ENCODE measurements around the gene ADGRV1.
"Not testable (repeated sequence)": the region's sequence is repeated elsewhere in the genome, so short reads cannot be mapped to it uniquely, and the experiment has no call there.

The ADGRV1 gene

GRCh38 chr5:91061946-91062562, 503.5 kb downstream of the ADGRV1 start:
- no peak for DNase-seq (ENCODE audit: low read depth in 2 of 2)

- not testable (repeated sequence) for DNase-seq (ENCODE audit: low read depth in 2 of 2)
Measured at GRCh38 chr5:91063098-91063690, 504.6 kb downstream of the ADGRV1 start.

GRCh38 chr5:91065496-91065895, 506.9 kb downstream of the ADGRV1 start:
- DNase-seq (ENCODE audit: low read depth in 2 of 2) = no peak

GRCh38 chr5:91069364-91069763, 510.8 kb downstream of the ADGRV1 start:
- DNase-seq (ENCODE audit: low read depth in 2 of 2) = no peak

- no peak for DNase-seq (ENCODE audit: low read depth in 2 of 2)
Measured at GRCh38 chr5:91070761-91071550, 512.4 kb downstream of the ADGRV1 start.

GRCh38 chr5:91072881-91073280, 514.3 kb downstream of the ADGRV1 start:
- no peak for DNase-seq (ENCODE audit: low read depth in 2 of 2)

GRCh38 chr5:91074615-91075014, 516.0 kb downstream of the ADGRV1 start:
- DNase-seq (ENCODE audit: low read depth in 2 of 2) = no peak

- DNase-seq (ENCODE audit: low read depth in 2 of 2) = no peak
Measured at GRCh38 chr5:91076138-91076537, 517.5 kb downstream of the ADGRV1 start.

- no peak for DNase-seq (ENCODE audit: low read depth in 2 of 2)
Measured at GRCh38 chr5:91077623-91078022, 519.0 kb downstream of the ADGRV1 start.

GRCh38 chr5:91079037-91079436, 520.4 kb downstream of the ADGRV1 start:
- DNase-seq (ENCODE audit: low read depth in 2 of 2) = no peak

GRCh38 chr5:91089758-91090157, 531.2 kb downstream of the ADGRV1 start:
- DNase-seq (ENCODE audit: low read depth in 2 of 2) = no peak

- DNase-seq (ENCODE audit: low read depth in 2 of 2) = no peak
Measured at GRCh38 chr5:91090995-91091394, 532.4 kb downstream of the ADGRV1 start.

GRCh38 chr5:91091471-91092234, 533.1 kb downstream of the ADGRV1 start:
- DNase-seq (ENCODE audit: low read depth in 2 of 2) = no peak

- DNase-seq (ENCODE audit: low read depth in 2 of 2) = no peak
Measured at GRCh38 chr5:91092859-91093783, 534.5 kb downstream of the ADGRV1 start.

- DNase-seq (ENCODE audit: low read depth in 2 of 2) = no peak
Measured at GRCh38 chr5:91095313-91095712, 536.7 kb downstream of the ADGRV1 start.

- DNase-seq (ENCODE audit: low read depth in 2 of 2) = no peak
Measured at GRCh38 chr5:91095786-91096385, 537.3 kb downstream of the ADGRV1 start.

GRCh38 chr5:91098541-91098940, 539.9 kb downstream of the ADGRV1 start:
- no peak for DNase-seq (ENCODE audit: low read depth in 2 of 2)

GRCh38 chr5:91101600-91102379, 543.2 kb downstream of the ADGRV1 start:
- DNase-seq (ENCODE audit: low read depth in 2 of 2) = peak; percentile 6 to 33

- no peak for DNase-seq (ENCODE audit: low read depth in 2 of 2)
Measured at GRCh38 chr5:91103353-91104061, 544.9 kb downstream of the ADGRV1 start.
